Uterus (tissue), 2 donors: ENCODE measurements around the gene SYT2.
"Not testable (repeated sequence)": the region's sequence is repeated elsewhere in the genome, so short reads cannot be mapped to it uniquely, and the experiment has no call there.

ENCODE experiments used
- CTCF ChIP-seq, 4 experiments: fragments of 200-600 bp in 2 of 4; fragments of 450-650 bp in 2 of 4; sonication (generic) in 2 of 4; IDR thresholded peaks; one replicate each; pipeline ENCODE4 v1.5.1; 2016 to 2019; ENCODE audit warnings: antibody characterized with exemption in 4 of 4, mild to moderate bottlenecking in 2 of 4, moderate library complexity in 1 of 4
- POLR2A ChIP-seq, 2 donors: fragments of 450-650 bp; IDR thresholded peaks; one replicate each; pipeline ENCODE4 v1.6.1; 2016; ENCODE audit warnings: antibody characterized with exemption in 2 of 2, mild to moderate bottlenecking in 1 of 2, moderate library complexity in 1 of 2

- not testable (repeated sequence) for TF ChIP-seq POLR2A, CTCF (IDR thresholded peaks at IDR 0.05)
Measured at GRCh38 chr1:202556037-202556436, 154.2 kb downstream of the SYT2 start.
